Activated CD4-positive, alpha-beta T cell treated with anti-CD3 and anti-CD28 coated beads, Interleukin-10, Interleukin-2, amounts not matched to agents 100 ng/mL and 50 ng/mL, durations not matched to agents 16 hours and 8 hours (primary cell): ENCODE data around the gene KCNJ12.
"Not testable (repeated sequence)": the region's sequence is repeated elsewhere in the genome, so short reads cannot be mapped to it uniquely, and the experiment has no call there.

ENCODE experiments used
- DNase-seq: peaks from one replicate; pipeline ENCODE4 v3.0.0-alpha.2; 2020

KCNJ12 gene

DNA sequence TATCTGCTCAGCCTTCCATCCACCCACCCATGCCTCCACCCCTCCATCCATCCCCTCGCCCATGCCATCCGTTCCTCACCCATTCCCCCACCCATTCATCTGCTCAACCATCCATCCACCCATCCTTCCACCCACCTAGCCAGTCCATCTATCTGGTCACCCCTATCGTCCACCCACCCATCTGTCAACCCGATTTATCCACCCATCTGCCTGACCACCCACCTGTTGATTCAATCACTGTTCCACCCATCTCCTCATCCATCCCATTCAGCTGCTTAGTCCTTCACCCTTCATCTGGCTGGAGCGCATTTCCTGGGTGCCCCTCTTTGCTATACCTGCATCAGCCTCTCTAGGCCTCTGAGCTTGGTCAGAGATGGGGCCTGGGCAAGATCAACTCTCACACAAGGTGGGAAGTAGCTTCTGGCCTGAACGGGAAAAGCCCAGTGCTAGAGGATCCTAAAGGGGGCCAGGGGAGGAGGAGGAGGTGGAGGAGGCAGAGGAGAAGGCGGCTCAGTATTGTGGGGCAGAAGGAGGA lies 32.7 kb downstream of the KCNJ12 start:
- DNase-seq = not testable (repeated sequence)

DNA sequence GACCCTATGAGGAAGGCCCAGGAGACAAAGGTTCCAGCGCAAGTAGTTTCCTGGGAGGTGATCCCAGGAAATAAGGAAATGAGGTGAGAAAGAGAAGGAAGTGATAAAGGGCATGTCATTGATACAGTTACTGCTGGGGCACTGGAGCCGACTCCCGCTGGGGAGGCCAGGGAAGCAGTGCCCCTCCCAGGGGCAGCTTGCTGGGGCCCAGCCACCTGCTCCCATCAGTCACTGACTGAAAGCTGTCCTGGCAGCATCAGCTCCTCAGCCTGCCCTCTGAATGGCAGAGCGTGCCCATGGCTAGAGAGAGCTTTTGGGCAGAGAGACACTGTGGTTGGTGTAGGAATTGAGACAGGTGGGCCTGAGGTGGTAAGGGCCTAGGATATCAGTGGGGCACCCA lies 33.2 kb downstream of the KCNJ12 start:
- DNase-seq = not testable (repeated sequence)

DNA sequence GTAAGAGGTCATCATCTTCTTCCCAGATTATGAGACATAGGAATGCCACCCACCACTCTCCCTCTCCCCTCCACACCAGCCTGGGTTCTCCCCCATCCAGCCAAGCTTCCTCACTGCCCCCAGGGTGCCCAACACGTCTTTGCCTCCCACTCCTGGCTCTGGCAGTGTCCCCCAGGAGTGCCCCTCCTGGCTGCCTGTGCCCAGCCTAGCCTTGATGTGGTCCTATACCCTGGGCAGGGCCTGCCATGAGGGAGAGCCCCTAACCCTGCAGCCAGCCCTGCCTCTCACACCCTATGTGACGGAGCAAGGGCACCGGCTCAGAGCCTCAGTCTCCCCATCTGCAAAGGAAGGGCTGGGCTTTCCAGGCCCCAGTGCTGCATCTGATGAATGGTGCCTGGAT lies 33.8 kb downstream of the KCNJ12 start:
- DNase-seq = not testable (repeated sequence)

DNA sequence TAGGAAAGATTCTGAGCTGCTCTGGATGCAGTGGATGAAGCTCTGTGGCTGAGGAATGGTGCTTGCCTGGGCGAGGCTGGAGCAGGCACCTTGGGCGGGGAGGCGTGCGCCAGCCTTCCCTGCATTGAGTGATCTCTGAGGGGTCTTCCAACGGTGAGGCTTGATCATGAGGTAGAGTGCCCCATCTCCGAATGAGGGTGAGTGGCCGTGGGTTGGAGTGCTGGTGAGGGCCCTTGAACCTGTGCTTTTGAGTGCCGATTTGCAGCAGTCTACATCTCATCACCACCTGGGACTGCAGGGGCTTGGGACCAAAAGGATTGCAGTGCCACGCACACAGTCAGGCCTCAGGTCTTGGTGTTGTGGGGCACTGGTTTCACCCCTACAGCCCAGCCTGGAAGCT lies 34.2 kb downstream of the KCNJ12 start:
- not testable (repeated sequence) for DNase-seq

DNA sequence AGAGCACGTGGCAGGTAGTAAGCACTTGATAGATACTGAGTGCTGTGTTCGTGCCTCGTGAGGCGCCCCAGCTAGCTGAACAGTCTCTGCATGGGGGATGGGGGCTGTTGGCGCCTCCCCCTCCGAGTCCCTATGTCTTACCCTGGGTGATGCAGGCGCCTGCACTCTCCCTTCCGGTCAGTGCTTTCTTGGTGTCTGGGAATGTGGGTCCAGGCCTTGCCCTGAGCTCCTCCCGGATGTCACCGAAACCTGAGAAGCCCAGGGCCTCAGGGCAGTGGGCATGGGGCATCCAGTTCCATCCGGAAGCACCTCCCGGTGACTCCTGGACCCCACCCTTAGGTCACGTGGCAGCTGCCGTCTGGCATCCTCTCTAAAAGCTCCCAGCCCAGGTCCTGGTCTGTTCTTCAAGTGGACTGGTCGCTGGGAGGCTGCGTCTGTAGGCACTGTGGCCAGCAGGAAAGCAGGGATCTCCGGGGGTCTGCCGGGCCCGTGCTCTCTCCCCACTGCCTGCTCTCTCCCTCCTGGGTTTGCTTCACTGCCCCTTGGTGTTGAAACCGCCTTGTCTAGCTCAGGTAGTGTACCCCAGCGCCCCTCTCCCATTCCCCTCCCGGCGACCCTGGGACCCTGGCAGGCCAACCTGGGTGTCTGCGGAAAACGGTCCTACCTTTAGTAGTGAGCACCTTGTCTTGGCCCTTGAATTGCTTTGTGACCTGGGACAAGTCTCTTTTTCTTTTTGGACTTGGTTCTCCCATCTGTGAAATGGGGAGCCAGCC lies 34.9 kb downstream of the KCNJ12 start:
- not testable (repeated sequence) for DNase-seq

DNA sequence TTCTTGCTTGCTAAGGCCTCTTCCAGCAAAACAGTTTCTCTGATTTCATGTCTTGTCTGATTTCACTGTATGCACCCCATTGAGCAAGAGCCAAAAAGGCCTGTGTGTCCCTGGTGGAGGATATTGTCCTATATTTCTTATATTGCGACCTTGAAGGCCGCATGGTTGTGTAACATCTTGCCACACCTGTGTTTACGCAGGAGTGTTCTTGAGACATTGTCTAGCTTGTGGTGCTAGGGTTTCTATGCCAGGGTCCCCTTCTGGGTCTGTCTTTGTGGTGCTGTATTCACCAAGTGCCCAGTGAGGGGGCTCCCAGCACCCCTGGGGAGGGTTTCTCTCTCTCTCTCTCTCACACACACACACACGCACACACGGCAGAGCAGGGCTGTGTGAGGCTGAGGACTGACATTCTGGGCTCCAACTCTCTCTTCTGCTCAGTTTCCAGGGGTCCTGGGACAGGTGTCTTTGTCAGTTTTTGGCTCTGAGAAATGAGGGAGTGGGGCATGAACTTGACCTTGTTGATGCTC lies 35.6 kb downstream of the KCNJ12 start:
- DNase-seq = not testable (repeated sequence)

DNA sequence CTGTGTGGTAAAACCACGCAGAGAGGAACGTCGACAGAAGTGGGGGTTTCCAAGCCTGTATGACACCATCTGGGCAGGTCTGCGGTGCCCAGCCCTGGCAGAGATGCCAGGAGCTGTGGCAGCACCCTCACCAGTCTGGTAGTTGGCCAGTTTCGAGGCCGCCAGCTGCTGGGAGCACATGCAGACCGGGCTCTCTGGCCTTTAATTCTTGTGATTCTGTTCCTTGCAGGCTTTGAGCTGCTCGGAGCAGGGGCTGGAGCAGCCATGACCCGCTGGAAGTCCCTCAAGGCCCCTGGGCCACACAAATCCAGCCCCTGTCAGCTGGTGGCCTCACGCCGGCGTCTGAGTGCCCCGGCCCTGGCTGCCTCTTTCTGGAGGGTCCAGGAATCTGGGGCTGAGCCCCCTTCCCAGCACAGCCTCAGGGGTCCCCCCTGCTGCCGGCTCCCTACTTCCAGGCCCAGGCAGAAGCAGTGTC lies 36.1 kb downstream of the KCNJ12 start:
- not testable (repeated sequence) for DNase-seq

DNA sequence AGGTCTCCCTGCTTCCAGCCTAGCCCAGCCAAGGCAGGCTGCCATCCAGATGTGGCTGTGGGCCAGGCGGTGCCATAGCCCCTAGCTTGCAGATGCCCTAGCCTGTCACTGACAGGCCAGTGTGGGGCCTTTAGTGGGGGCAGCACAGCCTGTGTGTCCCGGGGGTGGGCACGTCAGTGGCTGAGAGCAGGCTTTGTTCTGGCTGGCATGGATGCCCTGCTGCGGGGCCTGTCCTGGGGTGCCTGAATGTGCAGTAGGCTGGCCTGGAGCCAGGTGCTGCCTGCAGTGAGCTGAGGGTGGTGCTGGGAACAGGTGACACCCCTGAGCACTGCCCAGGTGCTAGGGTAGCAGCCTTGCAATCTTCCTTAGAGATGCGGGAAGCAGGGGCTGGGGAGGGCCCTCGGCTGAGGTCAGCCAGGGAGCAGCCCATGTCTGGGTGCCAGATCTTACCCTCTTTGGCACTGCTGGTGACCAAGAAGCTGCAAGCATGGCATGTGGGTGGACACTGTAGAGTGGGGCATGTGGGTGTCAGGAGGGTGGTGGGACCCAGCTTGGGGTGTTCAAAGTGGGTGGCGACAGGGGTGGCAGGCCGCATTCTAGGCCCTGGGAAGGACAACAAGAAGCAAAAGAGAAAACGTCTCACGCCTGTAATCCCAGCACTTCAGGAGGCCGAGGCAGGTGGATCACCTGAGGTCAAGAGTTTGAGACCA lies 37.6 kb downstream of the KCNJ12 start:
- not testable (repeated sequence) for DNase-seq

DNA sequence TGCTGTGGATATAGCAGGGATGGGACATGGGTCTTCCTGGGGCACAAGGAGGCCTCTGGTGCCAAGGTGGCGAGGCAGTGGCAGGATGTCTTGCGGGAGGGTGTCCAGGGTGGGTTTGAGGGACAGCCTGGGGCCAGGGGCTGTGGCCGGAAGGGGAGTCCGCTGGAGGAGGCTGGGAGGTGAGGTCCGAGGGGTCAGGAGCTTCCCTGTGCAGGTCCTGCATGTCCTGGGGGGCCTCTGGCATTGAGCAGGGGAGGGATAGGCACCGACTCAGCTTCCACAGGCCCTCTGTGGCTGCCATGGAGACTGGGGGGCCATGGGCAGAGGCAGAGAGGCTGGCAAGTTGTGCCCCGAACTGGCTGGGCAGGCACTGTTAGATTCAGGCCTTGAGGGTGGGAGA lies 38.5 kb downstream of the KCNJ12 start:
- not testable (repeated sequence) for DNase-seq

DNA sequence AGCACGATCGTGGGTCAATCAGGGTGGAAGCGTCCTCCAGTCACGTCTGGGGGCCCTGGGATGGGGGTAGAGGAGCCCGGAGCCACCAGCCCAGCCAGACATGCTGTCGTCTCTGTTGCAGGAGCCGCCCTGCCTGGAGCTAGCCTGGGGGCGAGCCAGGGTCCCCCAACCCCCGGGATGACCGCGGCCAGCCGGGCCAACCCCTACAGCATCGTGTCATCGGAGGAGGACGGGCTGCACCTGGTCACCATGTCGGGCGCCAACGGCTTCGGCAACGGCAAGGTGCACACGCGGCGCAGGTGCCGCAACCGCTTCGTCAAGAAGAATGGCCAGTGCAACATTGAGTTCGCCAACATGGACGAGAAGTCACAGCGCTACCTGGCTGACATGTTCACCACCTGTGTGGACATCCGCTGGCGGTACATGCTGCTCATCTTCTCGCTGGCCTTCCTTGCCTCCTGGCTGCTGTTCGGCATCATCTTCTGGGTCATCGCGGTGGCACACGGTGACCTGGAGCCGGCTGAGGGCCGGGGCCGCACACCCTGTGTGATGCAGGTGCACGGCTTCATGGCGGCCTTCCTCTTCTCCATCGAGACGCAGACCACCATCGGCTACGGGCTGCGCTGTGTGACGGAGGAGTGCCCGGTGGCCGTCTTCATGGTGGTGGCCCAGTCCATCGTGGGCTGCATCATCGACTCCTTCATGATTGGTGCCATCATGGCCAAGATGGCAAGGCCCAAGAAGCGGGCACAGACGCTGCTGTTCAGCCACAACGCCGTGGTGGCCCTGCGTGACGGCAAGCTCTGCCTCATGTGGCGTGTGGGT lies 39.2 kb downstream of the KCNJ12 start:
- DNase-seq = not testable (repeated sequence)

DNA sequence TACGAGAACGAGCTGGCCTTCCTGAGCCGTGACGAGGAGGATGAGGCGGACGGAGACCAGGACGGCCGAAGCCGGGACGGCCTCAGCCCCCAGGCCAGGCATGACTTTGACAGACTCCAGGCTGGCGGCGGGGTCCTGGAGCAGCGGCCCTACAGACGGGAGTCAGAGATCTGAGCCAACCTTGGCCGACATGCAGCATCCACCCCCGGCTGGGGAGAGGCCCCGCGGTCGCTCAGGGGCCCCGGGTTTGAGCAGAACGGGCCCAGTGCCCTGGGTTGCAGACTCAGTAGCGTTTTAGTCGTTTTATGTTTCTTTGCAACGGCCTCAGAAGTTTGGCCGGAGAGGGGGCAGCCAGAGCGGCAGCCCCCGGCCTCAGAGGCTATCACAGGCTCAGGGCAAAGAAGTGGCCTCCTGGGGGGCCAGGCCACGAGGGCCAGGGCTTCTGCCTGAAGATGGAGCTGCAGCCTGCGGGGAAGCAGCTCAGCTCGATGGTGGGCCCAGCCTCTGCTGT lies 40.4 kb downstream of the KCNJ12 start:
- DNase-seq = not testable (repeated sequence)

DNA sequence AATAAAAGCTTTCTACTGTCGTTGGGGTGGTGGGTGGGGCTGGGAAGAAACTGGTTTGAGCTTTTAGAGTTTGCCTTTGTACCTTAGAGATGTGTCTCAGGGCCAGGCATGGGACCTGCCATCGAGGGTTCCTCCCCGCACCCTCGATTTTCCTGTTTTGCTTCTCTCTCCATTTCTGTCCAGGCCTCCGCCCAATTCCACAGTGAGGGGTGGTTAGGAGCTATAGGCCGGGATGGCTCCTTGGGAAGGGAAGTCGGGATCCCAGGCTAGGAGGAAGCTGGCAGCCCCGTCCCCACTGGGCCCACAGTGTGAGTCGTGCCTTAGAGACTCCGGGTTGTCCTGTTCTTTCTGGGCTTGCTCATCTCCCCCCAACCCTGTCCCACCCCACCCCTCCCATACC lies 41.2 kb downstream of the KCNJ12 start:
- not testable (repeated sequence) for DNase-seq

DNA sequence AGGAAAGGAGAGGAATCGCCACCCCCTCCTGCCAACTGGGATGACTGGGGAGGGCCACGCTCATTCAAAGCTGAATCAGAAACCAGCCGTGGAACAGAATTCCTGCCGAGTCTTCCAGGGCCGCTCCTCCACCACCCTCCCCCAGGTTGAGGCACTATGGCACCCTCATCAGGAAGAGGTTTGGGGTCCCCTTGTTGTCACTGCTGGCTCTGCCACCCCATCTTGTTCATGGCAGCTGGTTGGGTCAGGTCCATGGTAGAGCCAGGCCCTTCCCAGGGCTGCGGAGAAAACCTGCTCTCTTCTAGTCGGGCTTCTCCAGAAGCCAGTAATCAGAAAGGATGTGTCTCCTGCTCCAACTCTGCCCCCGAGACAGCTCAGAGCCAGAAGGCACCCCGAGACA lies 41.8 kb downstream of the KCNJ12 start:
- no peak for DNase-seq

DNA sequence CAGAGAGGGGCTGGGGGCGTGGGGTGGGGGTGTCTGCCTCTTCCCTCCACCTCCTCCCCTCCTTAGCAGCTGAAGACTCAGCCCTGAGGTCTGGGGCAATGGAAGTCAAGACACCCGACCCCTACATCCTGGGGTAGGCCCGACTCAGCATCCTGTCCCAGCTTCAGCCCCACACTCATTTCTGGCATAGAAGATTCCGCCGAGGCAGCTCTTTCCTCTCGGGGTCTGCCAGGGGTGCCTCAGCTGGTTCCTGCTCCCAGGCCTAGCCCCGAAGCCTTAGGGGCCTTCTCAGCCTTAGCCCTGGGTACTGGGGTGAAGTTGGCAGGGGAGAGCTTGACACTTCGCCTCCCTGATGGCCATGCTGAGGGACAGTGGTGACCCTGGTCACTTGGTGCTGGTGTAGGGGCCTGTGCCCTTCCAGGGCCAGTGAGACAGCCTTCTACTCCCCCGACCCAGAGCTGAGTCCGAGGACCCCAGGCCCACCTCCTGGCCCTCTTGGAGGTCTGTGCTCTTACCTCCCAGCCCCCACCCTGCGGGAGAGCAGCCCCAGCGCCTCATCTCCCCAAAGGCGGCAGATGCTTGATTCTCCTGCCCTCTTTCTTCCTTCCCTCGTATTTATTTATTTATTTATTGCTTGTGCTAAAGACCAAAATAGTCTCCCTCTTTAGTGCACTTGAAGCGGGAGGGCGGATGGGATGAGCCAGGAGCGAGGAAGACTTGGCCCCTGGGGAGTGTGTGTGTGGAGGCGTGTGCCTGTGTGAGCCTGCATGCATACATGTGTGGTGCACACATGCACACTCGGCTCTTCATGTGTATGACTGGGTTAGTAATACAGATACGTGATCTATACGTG lies 42.5 kb downstream of the KCNJ12 start:
- DNase-seq = no peak

DNA sequence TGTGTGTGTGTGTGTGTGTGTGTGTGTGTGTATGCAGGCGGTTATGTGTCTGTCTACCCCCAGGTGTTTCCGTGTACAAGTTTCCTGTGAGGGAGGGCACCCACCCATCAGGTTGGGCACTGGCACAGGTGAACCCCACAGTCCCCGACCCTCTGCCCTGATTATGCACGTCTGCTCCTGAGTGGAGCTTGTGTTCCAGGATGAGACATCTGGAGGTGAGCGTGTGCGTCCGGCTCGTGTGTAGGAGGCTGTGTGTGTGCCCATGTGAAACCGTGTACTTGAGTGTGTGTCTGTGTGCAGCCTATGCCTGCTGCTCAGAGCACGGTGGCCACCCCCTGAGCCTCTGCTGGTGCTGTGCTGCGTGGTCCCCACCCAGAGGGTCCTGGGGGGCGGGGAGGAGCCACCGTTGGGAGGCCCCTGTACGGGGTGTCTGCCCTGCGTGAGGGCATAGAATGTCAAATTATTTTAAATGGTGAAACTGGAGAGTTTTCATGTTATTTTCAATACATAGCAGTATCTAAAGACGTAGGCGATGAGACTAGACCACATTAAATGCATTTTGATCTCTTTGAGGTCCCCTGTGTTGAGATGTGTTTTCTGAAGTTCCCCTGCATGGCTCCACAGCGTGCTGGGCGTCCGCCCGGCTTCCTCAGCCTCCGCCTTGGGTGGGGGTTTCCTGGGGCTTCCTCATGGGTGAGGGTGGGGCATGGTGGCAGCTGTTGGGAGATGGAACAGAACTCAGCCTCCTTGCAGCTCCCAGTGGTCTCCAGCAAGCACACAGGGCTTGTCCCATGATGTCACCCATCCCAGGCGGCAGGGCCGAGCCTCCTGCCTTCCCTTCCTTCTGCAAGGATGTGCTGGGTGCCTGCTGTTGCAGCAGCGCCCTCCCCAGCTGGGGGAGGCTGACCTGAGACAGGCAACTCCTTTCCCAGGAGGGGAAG lies 43.4 kb downstream of the KCNJ12 start:
- DNase-seq = no peak

DNA sequence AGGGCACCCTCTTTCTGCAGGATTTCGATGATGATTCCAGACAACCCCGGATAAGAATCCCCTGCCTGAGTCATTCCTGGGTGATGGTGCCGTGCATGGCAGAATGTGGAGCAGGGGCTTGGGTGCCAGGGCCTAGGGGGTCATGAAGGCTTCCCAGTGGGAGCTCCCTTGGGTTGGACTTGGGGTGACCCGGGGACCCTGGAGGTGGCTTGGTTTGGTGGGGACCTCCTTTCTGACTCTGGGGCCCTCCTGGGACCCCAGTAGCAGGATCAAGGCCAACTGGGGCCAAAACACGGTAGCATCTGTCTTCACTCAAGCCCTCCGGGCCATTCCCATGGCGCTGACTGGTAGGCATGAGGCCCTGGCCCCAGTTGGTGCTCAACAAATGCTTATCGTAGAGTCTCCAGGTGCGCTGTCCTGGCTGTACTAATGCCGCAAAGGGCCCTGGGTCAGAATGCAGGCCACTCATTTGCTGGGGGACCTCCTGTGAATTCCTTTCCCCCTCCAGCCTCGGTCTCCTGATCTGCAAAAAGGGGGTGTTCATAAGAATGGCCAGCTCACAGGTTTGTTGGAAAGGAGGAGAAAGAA lies 44.4 kb downstream of the KCNJ12 start:
- DNase-seq = not testable (repeated sequence)

DNA sequence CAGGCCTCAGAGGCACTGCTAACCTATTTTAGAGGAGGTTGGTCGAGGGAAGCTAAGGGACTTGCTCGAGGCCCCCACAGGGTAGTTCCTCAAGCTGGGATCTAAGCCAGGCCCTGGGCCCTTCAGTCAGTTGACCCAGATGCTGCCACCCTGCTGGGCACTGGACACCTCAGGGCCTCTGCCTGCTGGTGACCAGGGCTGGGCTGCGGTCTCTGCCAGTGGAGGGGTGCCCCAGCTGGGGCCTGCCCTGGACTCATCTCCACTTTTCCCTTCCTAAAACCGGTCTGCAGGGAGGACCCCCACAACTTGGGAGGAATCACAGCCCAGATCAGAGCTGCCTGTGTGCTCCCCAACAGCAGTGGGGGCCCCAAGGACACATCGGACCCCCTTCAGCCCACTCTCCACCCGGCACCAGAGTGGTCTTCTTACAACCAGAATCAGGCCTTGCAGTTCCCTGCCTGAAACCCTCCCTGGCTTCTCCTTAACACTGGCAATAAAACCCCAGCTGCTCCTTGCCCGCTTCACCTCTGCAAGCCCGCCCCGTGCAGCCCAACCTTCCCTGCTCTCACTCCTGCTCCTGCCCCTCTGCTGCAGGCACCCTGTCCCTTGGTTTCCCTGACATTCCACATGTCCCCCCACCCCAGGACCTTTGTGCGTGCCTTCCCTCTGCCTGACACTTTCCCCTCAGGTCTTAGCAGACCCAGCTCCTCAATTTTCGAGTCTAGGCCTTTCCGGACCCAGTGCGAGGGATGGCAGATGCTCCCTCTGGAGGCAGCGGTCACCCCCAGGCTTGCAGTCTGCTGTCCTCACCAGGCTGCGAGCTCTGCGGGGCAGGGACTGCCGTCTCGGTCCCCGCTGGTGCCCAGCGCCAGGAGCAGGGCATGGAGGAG lies 45.5 kb downstream of the KCNJ12 start:
- DNase-seq = not testable (repeated sequence)

DNA sequence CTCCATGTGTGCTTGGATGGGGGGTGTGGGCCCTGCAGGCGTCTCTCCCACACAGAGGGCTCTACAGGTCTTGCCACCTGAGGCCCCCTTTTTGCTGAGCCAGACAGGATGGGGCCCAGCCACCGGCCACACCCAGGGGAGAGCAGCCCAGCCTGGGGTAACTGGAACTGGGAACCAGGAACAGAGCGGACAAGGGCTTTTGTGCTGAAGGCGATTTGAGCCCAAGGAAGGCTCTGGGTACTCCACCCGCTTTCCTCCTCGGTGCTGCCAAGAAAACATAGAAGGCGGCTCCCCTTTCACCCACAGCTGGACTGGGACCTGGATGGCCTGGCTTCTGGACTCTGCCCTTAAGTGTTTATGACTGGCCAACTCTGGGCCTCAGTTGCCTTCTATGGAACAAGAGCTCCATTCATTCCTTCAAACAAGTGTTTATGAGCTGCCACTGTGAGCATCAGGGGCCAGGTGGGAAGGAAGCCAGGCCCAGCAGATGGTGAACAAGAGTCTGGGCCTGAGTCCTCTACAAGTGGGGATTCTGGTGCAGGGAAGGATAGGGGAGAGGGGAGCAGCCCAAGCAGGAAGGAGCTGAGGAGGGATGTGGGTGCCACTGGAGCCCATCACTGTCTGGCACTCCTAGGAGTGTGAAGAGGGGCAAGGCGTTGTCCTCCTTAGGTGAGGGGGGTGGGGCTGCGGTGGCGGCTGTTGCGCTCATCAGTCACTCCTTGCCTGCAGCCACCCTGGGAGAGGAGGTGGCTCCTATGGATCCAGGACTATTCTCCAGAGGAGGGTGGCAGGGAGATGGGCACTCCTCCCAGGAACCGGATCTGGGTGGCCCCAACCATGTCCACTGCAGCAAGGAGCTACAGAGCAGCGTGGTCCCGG lies 46.4 kb downstream of the KCNJ12 start:
- not testable (repeated sequence) for DNase-seq
